Measurements from ENCODE around the gene ERCC2. TPM values are rescaled to one million over a fixed set of nuclear protein-coding genes. Genes with fewer than 3 reads are reported as not detected.
"Not testable (repeated sequence)": the region's sequence is repeated elsewhere in the genome, so short reads cannot be mapped to it uniquely, and the experiment has no call there.

The ERCC2 gene
- total and polyA plus RNA-seq, 2 experiments from 2014 or later = 33.3 to 81.1 TPM

DNA sequence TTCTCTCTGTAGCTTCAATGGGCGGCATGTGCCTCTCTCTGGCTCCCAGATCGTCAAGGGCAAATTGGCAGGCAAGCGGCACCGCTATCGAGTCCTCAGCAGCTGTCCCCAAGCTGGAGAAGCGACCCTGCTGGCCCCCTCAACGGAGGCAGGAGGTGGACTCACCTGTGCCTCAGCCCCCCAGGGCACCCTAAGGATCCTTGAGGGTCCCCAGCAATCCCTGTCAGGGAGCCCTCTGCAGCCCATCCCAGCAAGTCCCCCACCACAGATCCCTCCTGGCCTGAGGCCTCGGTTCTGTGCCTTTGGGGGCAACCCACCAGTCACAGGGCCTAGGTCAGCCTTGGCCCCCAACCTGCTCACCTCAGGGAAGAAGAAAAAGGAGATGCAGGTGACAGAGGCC lies 37.7 kb upstream of the ERCC2 start (continued):
- TF ChIP-seq, protein P1, sequence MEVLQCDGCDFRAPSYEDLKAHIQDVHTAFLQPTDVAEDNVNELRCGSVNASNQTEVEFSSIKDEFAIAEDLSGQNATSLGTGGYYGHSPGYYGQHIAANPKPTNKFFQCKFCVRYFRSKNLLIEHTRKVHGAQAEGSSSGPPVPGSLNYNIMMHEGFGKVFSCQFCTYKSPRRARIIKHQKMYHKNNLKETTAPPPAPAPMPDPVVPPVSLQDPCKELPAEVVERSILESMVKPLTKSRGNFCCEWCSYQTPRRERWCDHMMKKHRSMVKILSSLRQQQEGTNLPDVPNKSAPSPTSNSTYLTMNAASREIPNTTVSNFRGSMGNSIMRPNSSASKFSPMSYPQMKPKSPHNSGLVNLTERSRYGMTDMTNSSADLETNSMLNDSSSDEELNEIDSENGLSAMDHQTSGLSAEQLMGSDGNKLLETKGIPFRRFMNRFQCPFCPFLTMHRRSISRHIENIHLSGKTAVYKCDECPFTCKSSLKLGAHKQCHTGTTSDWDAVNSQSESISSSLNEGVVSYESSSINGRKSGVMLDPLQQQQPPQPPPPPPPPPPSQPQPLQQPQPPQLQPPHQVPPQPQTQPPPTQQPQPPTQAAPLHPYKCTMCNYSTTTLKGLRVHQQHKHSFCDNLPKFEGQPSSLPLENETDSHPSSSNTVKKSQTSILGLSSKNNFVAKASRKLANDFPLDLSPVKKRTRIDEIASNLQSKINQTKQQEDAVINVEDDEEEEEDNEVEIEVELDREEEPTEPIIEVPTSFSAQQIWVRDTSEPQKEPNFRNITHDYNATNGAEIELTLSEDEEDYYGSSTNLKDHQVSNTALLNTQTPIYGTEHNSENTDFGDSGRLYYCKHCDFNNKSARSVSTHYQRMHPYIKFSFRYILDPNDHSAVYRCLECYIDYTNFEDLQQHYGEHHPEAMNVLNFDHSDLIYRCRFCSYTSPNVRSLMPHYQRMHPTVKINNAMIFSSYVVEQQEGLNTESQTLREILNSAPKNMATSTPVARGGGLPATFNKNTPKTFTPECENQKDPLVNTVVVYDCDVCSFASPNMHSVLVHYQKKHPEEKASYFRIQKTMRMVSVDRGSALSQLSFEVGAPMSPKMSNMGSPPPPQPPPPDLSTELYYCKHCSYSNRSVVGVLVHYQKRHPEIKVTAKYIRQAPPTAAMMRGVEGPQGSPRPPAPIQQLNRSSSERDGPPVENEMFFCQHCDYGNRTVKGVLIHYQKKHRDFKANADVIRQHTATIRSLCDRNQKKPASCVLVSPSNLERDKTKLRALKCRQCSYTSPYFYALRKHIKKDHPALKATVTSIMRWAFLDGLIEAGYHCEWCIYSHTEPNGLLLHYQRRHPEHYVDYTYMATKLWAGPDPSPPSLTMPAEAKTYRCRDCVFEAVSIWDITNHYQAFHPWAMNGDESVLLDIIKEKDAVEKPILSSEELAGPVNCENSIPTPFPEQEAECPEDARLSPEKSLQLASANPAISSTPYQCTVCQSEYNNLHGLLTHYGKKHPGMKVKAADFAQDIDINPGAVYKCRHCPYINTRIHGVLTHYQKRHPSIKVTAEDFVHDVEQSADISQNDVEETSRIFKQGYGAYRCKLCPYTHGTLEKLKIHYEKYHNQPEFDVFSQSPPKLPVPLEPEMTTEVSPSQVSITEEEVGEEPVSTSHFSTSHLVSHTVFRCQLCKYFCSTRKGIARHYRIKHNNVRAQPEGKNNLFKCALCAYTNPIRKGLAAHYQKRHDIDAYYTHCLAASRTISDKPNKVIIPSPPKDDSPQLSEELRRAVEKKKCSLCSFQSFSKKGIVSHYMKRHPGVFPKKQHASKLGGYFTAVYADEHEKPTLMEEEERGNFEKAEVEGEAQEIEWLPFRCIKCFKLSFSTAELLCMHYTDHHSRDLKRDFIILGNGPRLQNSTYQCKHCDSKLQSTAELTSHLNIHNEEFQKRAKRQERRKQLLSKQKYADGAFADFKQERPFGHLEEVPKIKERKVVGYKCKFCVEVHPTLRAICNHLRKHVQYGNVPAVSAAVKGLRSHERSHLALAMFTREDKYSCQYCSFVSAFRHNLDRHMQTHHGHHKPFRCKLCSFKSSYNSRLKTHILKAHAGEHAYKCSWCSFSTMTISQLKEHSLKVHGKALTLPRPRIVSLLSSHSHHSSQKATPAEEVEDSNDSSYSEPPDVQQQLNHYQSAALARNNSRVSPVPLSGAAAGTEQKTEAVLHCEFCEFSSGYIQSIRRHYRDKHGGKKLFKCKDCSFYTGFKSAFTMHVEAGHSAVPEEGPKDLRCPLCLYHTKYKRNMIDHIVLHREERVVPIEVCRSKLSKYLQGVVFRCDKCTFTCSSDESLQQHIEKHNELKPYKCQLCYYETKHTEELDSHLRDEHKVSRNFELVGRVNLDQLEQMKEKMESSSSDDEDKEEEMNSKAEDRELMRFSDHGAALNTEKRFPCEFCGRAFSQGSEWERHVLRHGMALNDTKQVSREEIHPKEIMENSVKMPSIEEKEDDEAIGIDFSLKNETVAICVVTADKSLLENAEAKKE (CRISPR knock-in tag; IDR thresholded peaks at IDR 0.05) = no peak
- no peak for TF ChIP-seq STAT1 (IDR thresholded peaks at IDR 0.05; ENCODE audit: unreplicated experiment)
- TF ChIP-seq EZH2 (IDR thresholded peaks at IDR 0.05; ENCODE audit: low read depth, unreplicated experiment) = no peak
- TF ChIP-seq ZNF114 (CRISPR knock-in tag; IDR thresholded peaks at IDR 0.05) = no peak
- TF ChIP-seq ZNF331 (CRISPR knock-in tag; IDR thresholded peaks at IDR 0.05; ENCODE audit: low read depth) = no peak
- TF ChIP-seq JUNB (IDR thresholded peaks at IDR 0.05; ENCODE audit: unreplicated experiment) = no peak
- TF ChIP-seq, protein P2, sequence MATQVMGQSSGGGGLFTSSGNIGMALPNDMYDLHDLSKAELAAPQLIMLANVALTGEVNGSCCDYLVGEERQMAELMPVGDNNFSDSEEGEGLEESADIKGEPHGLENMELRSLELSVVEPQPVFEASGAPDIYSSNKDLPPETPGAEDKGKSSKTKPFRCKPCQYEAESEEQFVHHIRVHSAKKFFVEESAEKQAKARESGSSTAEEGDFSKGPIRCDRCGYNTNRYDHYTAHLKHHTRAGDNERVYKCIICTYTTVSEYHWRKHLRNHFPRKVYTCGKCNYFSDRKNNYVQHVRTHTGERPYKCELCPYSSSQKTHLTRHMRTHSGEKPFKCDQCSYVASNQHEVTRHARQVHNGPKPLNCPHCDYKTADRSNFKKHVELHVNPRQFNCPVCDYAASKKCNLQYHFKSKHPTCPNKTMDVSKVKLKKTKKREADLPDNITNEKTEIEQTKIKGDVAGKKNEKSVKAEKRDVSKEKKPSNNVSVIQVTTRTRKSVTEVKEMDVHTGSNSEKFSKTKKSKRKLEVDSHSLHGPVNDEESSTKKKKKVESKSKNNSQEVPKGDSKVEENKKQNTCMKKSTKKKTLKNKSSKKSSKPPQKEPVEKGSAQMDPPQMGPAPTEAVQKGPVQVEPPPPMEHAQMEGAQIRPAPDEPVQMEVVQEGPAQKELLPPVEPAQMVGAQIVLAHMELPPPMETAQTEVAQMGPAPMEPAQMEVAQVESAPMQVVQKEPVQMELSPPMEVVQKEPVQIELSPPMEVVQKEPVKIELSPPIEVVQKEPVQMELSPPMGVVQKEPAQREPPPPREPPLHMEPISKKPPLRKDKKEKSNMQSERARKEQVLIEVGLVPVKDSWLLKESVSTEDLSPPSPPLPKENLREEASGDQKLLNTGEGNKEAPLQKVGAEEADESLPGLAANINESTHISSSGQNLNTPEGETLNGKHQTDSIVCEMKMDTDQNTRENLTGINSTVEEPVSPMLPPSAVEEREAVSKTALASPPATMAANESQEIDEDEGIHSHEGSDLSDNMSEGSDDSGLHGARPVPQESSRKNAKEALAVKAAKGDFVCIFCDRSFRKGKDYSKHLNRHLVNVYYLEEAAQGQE (IDR thresholded peaks at IDR 0.05; ENCODE audit: unreplicated experiment) = no peak
- no peak for TF ChIP-seq NANOG (IDR thresholded peaks at IDR 0.05; ENCODE audit: borderline replicate concordance)

GRCh38 chr19:45407585-45407984 lies 37.2 kb upstream of the ERCC2 start:
- peak overlapping the region; percentile 99 for H3K4me2 ChIP-seq
- H3K27ac ChIP-seq (ENCODE audit: low read depth); H3K9me2 ChIP-seq (ENCODE audit: insufficient read depth); DNase-seq (ENCODE audit: low spot score); H3K27ac Mint-ChIP-seq; H2AFZ ChIP-seq; ATAC-seq; H3K9me3 Mint-ChIP-seq; H3K36me3 ChIP-seq (ENCODE audit: insufficient read depth): not testable (repeated sequence)
- peaks cover 15% of the 10 kb centered on the region for H3K27me3 ChIP-seq (ENCODE audit: insufficient read depth)
- H3F3A ChIP-seq (replicated peaks; ENCODE audit: low read depth) = peaks cover 28% of the 10 kb centered on the region; the same call in 1 of the 2 replicates
- peak overlapping the region; percentile 88 for H3K4me3 ChIP-seq
- peaks cover 20% of the 10 kb centered on the region for H3K4me1 ChIP-seq (ENCODE audit: insufficient read depth)
- Mint-ChIP-seq H3K4me3 (peak overlapping the region; percentile 97), H3K36me3 (ENCODE audit: low read depth) (peaks cover 38% of the 10 kb centered on the region), H3K4me1 (peaks cover 24% of the 10 kb centered on the region), H3K27me3 (ENCODE audit: insufficient read depth, low read depth, poor library complexity) (peaks cover 36% of the 10 kb centered on the region)
- peaks cover 11% of the 10 kb centered on the region; the same call in 1 of the 2 replicates for H4K20me1 ChIP-seq (replicated peaks; ENCODE audit: insufficient read depth)
- peaks cover 13% of the 10 kb centered on the region for H3K79me2 ChIP-seq (replicated peaks; ENCODE audit: insufficient read depth)

All from GM23338 (cell line).